Activated naive CD4-positive, alpha-beta T cell (primary cell): ENCODE data around the gene DEFB115.
"Not testable (repeated sequence)": the region's sequence is repeated elsewhere in the genome, so short reads cannot be mapped to it uniquely, and the experiment has no call there.

Experiments used
- DNase-seq, 4 experiments: peaks; one replicate each; lab custom pipeline; 2025; lab: John Stamatoyannopoulos, UW

Gene DEFB115

GRCh38 chr20:31257364-31257763, at the start of gene DEFB115:
Gene DEFB115, plus strand, starts transcription at chr20:31257664. Its CDS starts 0 bp downstream, at chr20:31257664.
- no peak for DNase-seq

GRCh38 chr20:31236953-31237352, 20.5 kb upstream of the DEFB115 start:
- no peak for DNase-seq

GRCh38 chr20:31237763-31238162, 19.7 kb upstream of the DEFB115 start:
- DNase-seq = no peak

GRCh38 chr20:31239139-31239538, 18.3 kb upstream of the DEFB115 start:
- no peak for DNase-seq

- DNase-seq = no peak
Measured at GRCh38 chr20:31256959-31257358, 505 bp upstream of the DEFB115 start.

- no peak for DNase-seq
Measured at GRCh38 chr20:31260326-31260932, 3.0 kb downstream of the DEFB115 start.

- no peak for DNase-seq
Measured at GRCh38 chr20:31274441-31274840, 17.0 kb downstream of the DEFB115 start.

- no peak for DNase-seq
Measured at GRCh38 chr20:31278178-31278577, 20.7 kb downstream of the DEFB115 start.

- DNase-seq = not testable (repeated sequence)
Measured at GRCh38 chr20:31284964-31285363, 27.5 kb downstream of the DEFB115 start.

GRCh38 chr20:31308535-31309162, 51.2 kb downstream of the DEFB115 start, which contains the start of gene DEFB116:
Gene DEFB116, minus strand, starts transcription at chr20:31308585. Its CDS starts 0 bp downstream, at chr20:31308585.
- no peak for DNase-seq
